Astrocyte (in vitro differentiated cells and primary cell): Measurements from ENCODE around the gene GHRHR.

Experiments used
- EZH2 ChIP-seq: IDR thresholded peaks from 2 replicates; pipeline ENCODE4 v1.6.1; 2012; ENCODE audit warnings: mild to moderate bottlenecking, low read length, inconsistent platforms; ENCODE audit not compliant: insufficient read depth
- TF ChIP-seq, protein P1 (sequence below): IDR thresholded peaks from 2 replicates; pipeline ENCODE4 v1.5.1; 2011; ENCODE audit warnings: low read depth, mild to moderate bottlenecking, inconsistent platforms, low read length, moderate library complexity; ENCODE audit not compliant: insufficient read depth

DNA sequence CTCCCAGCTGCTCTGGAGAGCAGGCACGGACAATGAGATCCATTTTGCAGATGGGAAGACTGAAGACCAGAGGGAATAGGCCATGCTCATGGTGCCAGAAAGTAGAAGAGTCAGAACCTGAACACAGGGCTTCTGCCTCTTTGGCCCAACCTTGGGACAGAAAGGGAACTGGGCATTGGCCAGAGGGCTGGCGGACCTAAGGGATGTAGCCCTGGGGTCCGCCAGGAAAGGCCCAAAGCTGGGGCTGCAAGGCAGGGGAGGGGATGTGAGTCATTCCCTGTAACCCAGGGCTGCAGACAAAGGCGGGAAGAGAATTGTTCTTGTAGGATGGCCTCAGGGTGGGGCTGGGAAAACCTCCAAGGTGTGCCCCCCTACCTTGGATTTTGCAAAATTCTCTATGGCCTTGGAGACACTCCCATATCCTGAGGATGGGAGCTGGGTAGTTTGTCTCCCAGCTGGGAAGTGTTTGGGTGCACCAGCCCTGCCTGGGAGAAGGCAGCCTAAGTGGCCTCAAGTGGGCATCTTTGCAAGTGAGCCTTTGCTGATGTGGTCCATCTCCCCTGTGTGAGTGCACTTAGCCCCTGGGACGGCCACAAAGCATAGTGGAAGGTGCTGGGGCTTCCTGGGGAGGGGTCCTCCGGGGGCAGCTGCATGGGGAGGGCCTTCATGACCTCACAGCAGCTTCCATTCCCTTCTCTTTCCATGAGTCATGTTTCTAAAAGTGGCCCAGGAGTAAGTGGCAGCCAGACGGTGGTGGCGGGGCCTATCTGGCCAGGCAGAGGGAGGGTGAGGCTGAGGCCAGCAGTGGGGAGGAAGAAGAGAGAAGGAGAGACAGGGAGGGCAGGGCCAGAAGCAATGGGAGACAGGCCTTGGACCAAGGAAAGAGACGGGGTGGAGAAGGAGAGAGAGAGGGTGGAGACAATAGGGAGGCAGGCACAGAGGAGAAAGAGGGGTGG, 42.9 kb upstream of the GHRHR start:
- TF ChIP-seq EZH2: no peak
- TF ChIP-seq, protein P1, sequence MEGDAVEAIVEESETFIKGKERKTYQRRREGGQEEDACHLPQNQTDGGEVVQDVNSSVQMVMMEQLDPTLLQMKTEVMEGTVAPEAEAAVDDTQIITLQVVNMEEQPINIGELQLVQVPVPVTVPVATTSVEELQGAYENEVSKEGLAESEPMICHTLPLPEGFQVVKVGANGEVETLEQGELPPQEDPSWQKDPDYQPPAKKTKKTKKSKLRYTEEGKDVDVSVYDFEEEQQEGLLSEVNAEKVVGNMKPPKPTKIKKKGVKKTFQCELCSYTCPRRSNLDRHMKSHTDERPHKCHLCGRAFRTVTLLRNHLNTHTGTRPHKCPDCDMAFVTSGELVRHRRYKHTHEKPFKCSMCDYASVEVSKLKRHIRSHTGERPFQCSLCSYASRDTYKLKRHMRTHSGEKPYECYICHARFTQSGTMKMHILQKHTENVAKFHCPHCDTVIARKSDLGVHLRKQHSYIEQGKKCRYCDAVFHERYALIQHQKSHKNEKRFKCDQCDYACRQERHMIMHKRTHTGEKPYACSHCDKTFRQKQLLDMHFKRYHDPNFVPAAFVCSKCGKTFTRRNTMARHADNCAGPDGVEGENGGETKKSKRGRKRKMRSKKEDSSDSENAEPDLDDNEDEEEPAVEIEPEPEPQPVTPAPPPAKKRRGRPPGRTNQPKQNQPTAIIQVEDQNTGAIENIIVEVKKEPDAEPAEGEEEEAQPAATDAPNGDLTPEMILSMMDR: no peak
